Kidney (tissue), 14 donors: ENCODE results near the gene SEMA5B. TPM values are rescaled to one million over a fixed set of nuclear protein-coding genes. Genes with fewer than 3 reads are reported as not detected.

ENCODE experiments used
- DNase-seq, 5 donors: peaks; one replicate each; pipeline ENCODE4 v3.0.0-alpha.2; 2013 to 2020
- FAIRE-seq: peaks from 2 replicates; lab custom pipeline; 2012; peaks lifted over from hg19 to GRCh38; lab: Jason Lieb, UNC
- H3K27ac ChIP-seq, 2 donors: one replicate each; pipeline ENCODE4 v1.7.0; 2013; ENCODE audit warnings: low read depth in 2 of 2, low read length in 2 of 2, inconsistent platforms in 1 of 2
- H3K27me3 ChIP-seq: one replicate; pipeline ENCODE4 v1.7.1; 2013; ENCODE audit warnings: low read length, inconsistent platforms; ENCODE audit not compliant: control insufficient read depth, insufficient read depth
- H3K36me3 ChIP-seq, 3 donors: one replicate each; pipeline versions ENCODE4 v1.7.0 to v1.7.1; 2013; ENCODE audit warnings: low read length in 3 of 3, control low read depth in 1 of 3, inconsistent platforms in 1 of 3; ENCODE audit not compliant: insufficient read depth in 3 of 3, control insufficient read depth in 2 of 3
- H3K4me1 ChIP-seq, 3 donors: one replicate each; pipeline versions ENCODE4 v1.7.0 to v1.7.1; 2013; ENCODE audit warnings: low read length in 3 of 3, inconsistent platforms in 1 of 3, low read depth in 1 of 3; ENCODE audit not compliant: control insufficient read depth in 2 of 3, insufficient read depth in 2 of 3
- H3K4me3 ChIP-seq, 3 donors: one replicate each; pipeline versions ENCODE4 v1.7.0 to v1.8.1; 2013; ENCODE audit warnings: low read length in 3 of 3, control low read depth in 1 of 3, inconsistent platforms in 1 of 3
- H3K9ac ChIP-seq, 3 donors: one replicate each; pipeline versions ENCODE4 v1.7.0 to v1.7.1; 2013; ENCODE audit warnings: low read length in 3 of 3, control low read depth in 1 of 3, inconsistent platforms in 1 of 3
- H3K9me3 ChIP-seq, 3 donors: one replicate each; pipeline versions ENCODE4 v1.7.0 to v1.7.1; 2013; ENCODE audit warnings: low read length in 3 of 3, control low read depth in 1 of 3, inconsistent platforms in 1 of 3; ENCODE audit not compliant: control insufficient read depth in 2 of 3, insufficient read depth in 1 of 3
- intact Hi-C: fragments of 100-400 bp; cut with DNase I; formaldehyde crosslinking; loops from one replicate; pipeline ENCODE4 v1.11.1; 2022
- polyA plus RNA-seq: library from polyadenylated mRNA; stranded (reverse); fragments of 350-450 nt; fragmentation: Illumina TruSeq; extraction: RNeasy Lipid Tissue Mini Kit (QIAGEN cat#74804); gene quantifications from one replicate; pipeline ENCODE4 v1.2.3, GENCODE V29; 2014; ENCODE audit warnings: low read depth, low replicate concordance; ENCODE audit not compliant: insufficient read depth
- total RNA-seq: library from RNA; stranded (reverse); fragmentation: NEBNext Ultra II Directional; extraction: Animal tissue kit (Norgen Biotek cat#: 25700); gene quantifications from one replicate; pipeline ENCODE4 v1.2.1, GENCODE V29; 2021
- TF ChIP-seq, protein P1 (sequence below): IDR thresholded peaks from 3 replicates; pipeline ENCODE4 v1.5.1; 2012; ENCODE audit warnings: mild to moderate bottlenecking, moderate library complexity, borderline replicate concordance; ENCODE audit not compliant: insufficient read depth; ENCODE audit errors: extremely low read depth
- donor health status: control.
- donor health status: control.
- donor health status: control.
- donor health status: control.
- donor health status: control.
- donor health status: DM: yes; HTN: yes; CAD: no.
- donor health status: Normal renal cell carcinoma (clear cell type).

Gene SEMA5B
- total and polyA plus RNA-seq, 2 donors from 2014 or later, result 6.6 to 8.4 TPM

DNA sequence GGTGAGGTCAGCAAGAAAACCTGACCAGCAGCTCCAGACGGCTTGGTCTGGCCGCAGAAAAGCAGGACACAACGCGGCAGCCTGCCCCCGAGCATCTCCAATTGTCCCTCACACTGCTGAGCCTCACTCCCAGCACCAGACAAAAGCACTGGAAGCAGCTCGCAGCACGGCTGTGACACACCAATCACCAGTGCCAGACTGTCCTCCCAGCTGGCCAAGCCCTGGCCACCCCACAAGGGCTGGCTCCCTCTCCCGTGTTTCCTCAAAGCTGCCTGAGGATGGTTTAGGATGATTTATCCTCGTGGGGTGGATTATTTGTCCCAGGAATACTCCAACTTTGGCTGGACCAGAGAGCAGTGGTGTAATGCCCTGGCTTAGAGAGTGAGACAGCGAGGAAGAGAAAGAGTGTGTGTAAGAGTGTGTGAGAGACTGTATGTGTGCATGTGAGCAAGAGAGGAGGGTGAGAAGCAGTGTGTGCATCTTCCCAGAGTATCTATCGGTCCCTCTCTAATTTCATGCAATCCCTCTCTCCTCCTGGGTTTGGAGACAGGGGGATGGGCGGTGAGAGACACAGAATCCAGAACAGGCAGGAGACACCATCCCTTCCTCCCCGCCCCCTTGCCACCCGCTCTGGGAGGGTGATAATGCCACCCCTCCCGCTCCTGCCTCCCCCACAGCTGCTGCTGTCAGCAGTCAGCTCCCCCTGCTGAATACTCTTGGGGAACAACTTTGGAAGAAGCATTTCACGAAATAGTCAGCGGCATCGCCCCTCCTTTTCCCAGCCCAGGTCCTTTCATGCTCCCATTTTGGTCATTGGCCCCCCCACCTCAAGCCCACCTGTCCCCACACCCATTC, 34.2 kb downstream of the SEMA5B start:
- Histone ChIP-seq H3K4me3 (no peak overlapping the region), H3K9me3 (no peaks in the 10 kb centered on the region), H3K27me3 (no peaks in the 10 kb centered on the region), H3K36me3 (no peaks in the 10 kb centered on the region), H3K4me1 (peaks cover 0 to 3% (median 0%) of the 10 kb centered on the region in 3 donors), H3K9ac (no peak overlapping the region), H3K27ac (no peak overlapping the region)
- FAIRE-seq (no peak), DNase-seq (peak in 2 of 5 donors; percentile 40 to 41)
- intact Hi-C loops, result no loop called here
- TF ChIP-seq, protein P1, sequence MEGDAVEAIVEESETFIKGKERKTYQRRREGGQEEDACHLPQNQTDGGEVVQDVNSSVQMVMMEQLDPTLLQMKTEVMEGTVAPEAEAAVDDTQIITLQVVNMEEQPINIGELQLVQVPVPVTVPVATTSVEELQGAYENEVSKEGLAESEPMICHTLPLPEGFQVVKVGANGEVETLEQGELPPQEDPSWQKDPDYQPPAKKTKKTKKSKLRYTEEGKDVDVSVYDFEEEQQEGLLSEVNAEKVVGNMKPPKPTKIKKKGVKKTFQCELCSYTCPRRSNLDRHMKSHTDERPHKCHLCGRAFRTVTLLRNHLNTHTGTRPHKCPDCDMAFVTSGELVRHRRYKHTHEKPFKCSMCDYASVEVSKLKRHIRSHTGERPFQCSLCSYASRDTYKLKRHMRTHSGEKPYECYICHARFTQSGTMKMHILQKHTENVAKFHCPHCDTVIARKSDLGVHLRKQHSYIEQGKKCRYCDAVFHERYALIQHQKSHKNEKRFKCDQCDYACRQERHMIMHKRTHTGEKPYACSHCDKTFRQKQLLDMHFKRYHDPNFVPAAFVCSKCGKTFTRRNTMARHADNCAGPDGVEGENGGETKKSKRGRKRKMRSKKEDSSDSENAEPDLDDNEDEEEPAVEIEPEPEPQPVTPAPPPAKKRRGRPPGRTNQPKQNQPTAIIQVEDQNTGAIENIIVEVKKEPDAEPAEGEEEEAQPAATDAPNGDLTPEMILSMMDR, result no peak

DNA sequence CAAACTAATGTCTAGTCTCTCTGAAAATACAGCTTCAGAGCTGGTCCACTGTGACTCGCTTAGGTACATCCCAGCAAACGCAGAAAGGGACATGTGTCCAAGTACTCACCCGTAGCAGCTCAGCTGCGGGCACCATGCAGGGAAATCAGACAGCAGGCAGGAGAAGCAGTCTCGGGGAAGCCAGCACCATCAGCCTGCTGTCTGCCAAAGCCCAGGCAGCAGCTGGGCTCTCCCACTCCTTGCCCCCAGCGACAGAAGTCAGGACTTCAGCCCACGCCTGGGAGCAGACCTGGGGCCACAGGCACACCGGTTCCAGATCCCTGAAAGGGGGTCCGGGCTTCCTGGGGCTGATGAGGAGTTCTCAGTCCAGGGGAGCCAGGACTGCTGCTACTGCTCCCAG, 34.9 kb downstream of the SEMA5B start:
- Histone ChIP-seq H3K4me3 (no peak overlapping the region), H3K4me1 (peaks cover 0 to 2% (median 0%) of the 10 kb centered on the region in 3 donors), H3K9ac (no peak overlapping the region), H3K27ac (no peak overlapping the region), H3K36me3 (no peaks in the 10 kb centered on the region), H3K27me3 (no peaks in the 10 kb centered on the region), H3K9me3 (no peaks in the 10 kb centered on the region)
- peak in 1 of 5 donors; percentile 53 for DNase-seq
- no peak for FAIRE-seq
- TF ChIP-seq, protein P1, result no peak
- intact Hi-C loops, result no loop called here

DNA sequence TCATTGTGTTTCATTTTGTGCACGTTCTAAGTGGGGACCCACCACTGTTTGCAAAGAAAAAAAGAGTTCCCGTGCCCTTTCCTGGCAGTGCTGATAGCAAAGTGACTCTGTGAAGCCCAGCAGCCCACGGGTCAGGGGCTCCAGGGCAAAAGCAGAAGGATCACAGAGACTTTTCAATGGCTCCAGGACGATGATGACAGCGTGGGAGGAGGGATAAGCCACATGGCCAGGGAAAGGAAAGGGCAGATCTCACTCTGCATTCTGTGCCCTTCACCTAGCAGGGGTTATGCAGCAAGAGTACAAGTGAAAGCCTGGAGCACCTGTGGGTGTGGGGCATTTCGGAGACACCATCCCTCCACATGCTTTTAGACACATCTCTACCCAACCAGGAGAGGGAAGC, 35.4 kb downstream of the SEMA5B start:
- FAIRE-seq, result no peak
- H3K4me1 ChIP-seq, result peaks cover 0 to 2% (median 0%) of the 10 kb centered on the region in 3 donors
- no peak overlapping the region for H3K9ac ChIP-seq
- peak in 1 of 5 donors; percentile 15 for DNase-seq
- no peak overlapping the region for H3K27ac ChIP-seq
- no peaks in the 10 kb centered on the region for H3K36me3 ChIP-seq
- H3K9me3 ChIP-seq, result no peaks in the 10 kb centered on the region
- intact Hi-C loops, result no loop called here
- H3K27me3 ChIP-seq, result no peaks in the 10 kb centered on the region
- TF ChIP-seq, protein P1, result no peak
- no peak overlapping the region for H3K4me3 ChIP-seq
